ENCODE measurements around the gene NPY1R. TPM values are rescaled to one million over a fixed set of nuclear protein-coding genes. Genes with fewer than 3 reads are reported as not detected.

NPY1R gene
- total RNA-seq = under 0.01 TPM in 1 of 2 replicates, not detected in the other

GRCh38 chr4:163332526-163333406 is at the start of gene NPY1R:
Gene NPY1R, minus strand, starts transcription at chr4:163332596. Its CDS starts 6,042 bp downstream, at chr4:163326554.

GRCh38 chr4:163343604-163344146 is 11.3 kb upstream of the NPY1R start, which contains the start of gene NPY5R:
Gene NPY5R, plus strand, starts transcription at chr4:163343892. Its CDS starts 6,382 bp downstream, at chr4:163350274.

Other genes starting within 250 kb of the NPY1R start
- 8.8 and 13.7 TPM in 2 replicates for gene NAF1, start 165.7 kb downstream of the NPY1R start, total RNA-seq
- not detected in 2 replicates for gene NPY5R, start 11.3 kb upstream of the NPY1R start, total RNA-seq
- not detected in 2 replicates for gene TKTL2, start 141.2 kb upstream of the NPY1R start, total RNA-seq
- 31.6 and 34.4 TPM in 2 replicates for gene TMA16, start 162.1 kb upstream of the NPY1R start, total RNA-seq